SK-N-SH (cell line): Measurements from ENCODE around the gene SLC29A1.

Source experiments
- CTCF ChIP-seq: fragments of 200-600 bp; sonication (generic); IDR thresholded peaks from 2 replicates; pipeline ENCODE4 v1.6.1; 2017; ENCODE audit warnings: antibody characterized with exemption, mild to moderate bottlenecking, moderate library complexity
- EZH2phosphoT487 ChIP-seq: fragments of 200-600 bp; sonication (generic); IDR thresholded peaks from 2 replicates; pipeline ENCODE4 v1.6.1; 2017; ENCODE audit warnings: low read depth, mixed run types, mild to moderate bottlenecking, antibody characterized with exemption, moderate library complexity, borderline replicate concordance
- FOXJ3 ChIP-seq: sonication (generic); formaldehyde crosslinking; IDR thresholded peaks from 2 replicates; pipeline ENCODE4 v1.5.1; 2020; ENCODE audit warnings: mild to moderate bottlenecking, missing genetic modification reagents
- GABPA ChIP-seq: IDR thresholded peaks from 2 replicates; pipeline ENCODE4 v1.4.0; 2012; ENCODE audit warnings: low read depth, mild to moderate bottlenecking
- MAX ChIP-seq: IDR thresholded peaks from 2 replicates; pipeline ENCODE4 v1.4.0; 2012; ENCODE audit warnings: low read depth
- MXI1 ChIP-seq: IDR thresholded peaks from 2 replicates; pipeline ENCODE4 v1.6.1; 2012; ENCODE audit warnings: mild to moderate bottlenecking, low read depth, low read length, improper control_type of control experiment
- NRF1 ChIP-seq: IDR thresholded peaks from 2 replicates; pipeline ENCODE4 v1.6.1; 2012; ENCODE audit warnings: low read depth, mild to moderate bottlenecking, low read length
- POLR2AphosphoS5 ChIP-seq: IDR thresholded peaks from 2 replicates; pipeline ENCODE4 v1.6.1; 2012; ENCODE audit warnings: low read depth, low read length
- RCOR1 ChIP-seq: fragments of 150-350 bp; IDR thresholded peaks from 2 replicates; pipeline ENCODE4 v1.6.1; 2017; ENCODE audit warnings: antibody characterized with exemption, low read length
- SMC3 ChIP-seq: IDR thresholded peaks from 2 replicates; pipeline ENCODE4 v1.6.1; 2012; ENCODE audit warnings: low read depth, low read length, improper control_type of control experiment
- TAF1 ChIP-seq: IDR thresholded peaks from 2 replicates; pipeline ENCODE4 v1.6.1; 2012; ENCODE audit warnings: low read depth, mild to moderate bottlenecking, low read length, moderate library complexity, borderline replicate concordance
- TCF12 ChIP-seq: IDR thresholded peaks from 2 replicates; pipeline ENCODE4 v1.4.0; 2012
- TEAD4 ChIP-seq: IDR thresholded peaks from 2 replicates; pipeline ENCODE4 v1.4.0; 2012; ENCODE audit warnings: mild to moderate bottlenecking, borderline replicate concordance; ENCODE audit not compliant: insufficient read depth
- USF2 ChIP-seq: fragments of 150-350 bp; IDR thresholded peaks from 2 replicates; pipeline ENCODE4 v1.6.1; 2017; ENCODE audit warnings: antibody characterized with exemption, low read length, low read depth, borderline replicate concordance

GRCh38 chr6:44202972-44203750 lies 20.2 kb upstream of the SLC29A1 start:
- TF ChIP-seq CTCF = no peak
- no peak for TF ChIP-seq USF2
- TF ChIP-seq TAF1 = no peak
- TF ChIP-seq POLR2AphosphoS5 = no peak
- no peak for TF ChIP-seq EZH2phosphoT487
- no peak for TF ChIP-seq RCOR1
- no peak for TF ChIP-seq TEAD4
- no peak for TF ChIP-seq MXI1
- TF ChIP-seq NRF1 = no peak
- no peak for TF ChIP-seq MAX
- TF ChIP-seq FOXJ3 = no peak
- no peak for TF ChIP-seq SMC3
- TF ChIP-seq GABPA = no peak
- no peak for TF ChIP-seq TCF12
